HEK293T (cell line): ENCODE measurements around the gene ZNF48.

Experiments used
- BHLHE40 ChIP-seq: fragments of 450-650 bp; IDR thresholded peaks from 2 replicates; pipeline ENCODE4 v1.6.1; 2016; ENCODE audit warnings: mild to moderate bottlenecking, moderate library complexity, borderline replicate concordance
- CTBP1 ChIP-seq: fragments of 450-650 bp; IDR thresholded peaks from 2 replicates; pipeline ENCODE4 v1.6.1; 2016; ENCODE audit warnings: borderline replicate concordance
- ELF4 ChIP-seq: fragments of 450-650 bp; IDR thresholded peaks from 2 replicates; pipeline ENCODE4 v1.6.1; 2017; ENCODE audit warnings: antibody characterized with exemption
- FOXA1 ChIP-seq: fragments of 450-650 bp; IDR thresholded peaks from 2 replicates; pipeline ENCODE4 v1.6.1; 2016; ENCODE audit warnings: mild to moderate bottlenecking
- FOXK2 ChIP-seq: fragments of 450-650 bp; IDR thresholded peaks from 2 replicates; pipeline ENCODE4 v1.6.1; 2016; ENCODE audit warnings: mild to moderate bottlenecking
- FOXM1 ChIP-seq: fragments of 450-650 bp; IDR thresholded peaks from 2 replicates; pipeline ENCODE4 v1.6.1; 2017; ENCODE audit warnings: mild to moderate bottlenecking, borderline replicate concordance
- HDGF ChIP-seq: fragments of 450-650 bp; IDR thresholded peaks from 2 replicates; pipeline ENCODE4 v1.6.1; 2017; ENCODE audit warnings: antibody characterized with exemption, borderline replicate concordance
- L3MBTL2 ChIP-seq: fragments of 450-650 bp; conservative IDR thresholded peaks from 2 replicates; pipeline ENCODE4 v1.6.1; 2016; ENCODE audit warnings: mild to moderate bottlenecking
- LEF1 ChIP-seq: fragments of 450-650 bp; IDR thresholded peaks from 2 replicates; pipeline ENCODE4 v1.6.1; 2017; ENCODE audit warnings: mild to moderate bottlenecking, borderline replicate concordance
- NFRKB ChIP-seq: fragments of 450-650 bp; IDR thresholded peaks from 2 replicates; pipeline ENCODE4 v1.6.1; 2016; ENCODE audit warnings: mild to moderate bottlenecking, moderate library complexity
- SP1 ChIP-seq: fragments of 450-650 bp; IDR thresholded peaks from 2 replicates; pipeline ENCODE4 v1.6.1; 2017
- SUZ12 ChIP-seq: fragments of 450-650 bp; IDR thresholded peaks from 2 replicates; pipeline ENCODE4 v1.6.1; 2016; ENCODE audit warnings: mild to moderate bottlenecking
- TARDBP ChIP-seq: fragments of 450-650 bp; IDR thresholded peaks from 2 replicates; pipeline ENCODE4 v1.6.1; 2016
- ZNF384 ChIP-seq: fragments of 450-650 bp; IDR thresholded peaks from 2 replicates; pipeline ENCODE4 v1.6.1; 2016

- TF ChIP-seq TARDBP: no peak
- no peak for TF ChIP-seq FOXK2
- TF ChIP-seq LEF1: no peak
- no peak for TF ChIP-seq HDGF
- TF ChIP-seq FOXM1: no peak
- no peak for TF ChIP-seq BHLHE40
- TF ChIP-seq FOXA1: no peak
- no peak for TF ChIP-seq ELF4
- TF ChIP-seq SP1: no peak
- no peak for TF ChIP-seq SUZ12
- TF ChIP-seq NFRKB: no peak
- TF ChIP-seq ZNF384: no peak
- no peak for TF ChIP-seq L3MBTL2
- no peak for TF ChIP-seq CTBP1
Measured at GRCh38 chr16:30358990-30359870, 36.0 kb upstream of the ZNF48 start.
